BE2C (cell line): ENCODE measurements around the gene NLGN1.
"Not testable (repeated sequence)": the region's sequence is repeated elsewhere in the genome, so short reads cannot be mapped to it uniquely, and the experiment has no call there.

Experiments
- DNase-seq: peaks from one replicate; pipeline ENCODE4 v3.0.0-alpha.2; 2020
- H3K27me3 ChIP-seq: fragments of 250-450 bp; sonication (Bioruptor Pico); 2 replicates; pipeline ENCODE4 v1.5.1; 2020; ENCODE audit warnings: mild to moderate bottlenecking
- H3K36me3 ChIP-seq: fragments of 250-450 bp; sonication (Bioruptor Pico); 2 replicates; pipeline ENCODE4 v1.5.1; 2020; ENCODE audit warnings: mild to moderate bottlenecking
- H3K4me1 ChIP-seq: fragments of 250-450 bp; sonication (Bioruptor Pico); 2 replicates; pipeline ENCODE4 v1.5.1; 2020
- H3K4me3 ChIP-seq: 2 replicates; pipeline ENCODE4 v1.5.1; 2011; ENCODE audit warnings: low read depth, low read length
- H3K9me3 ChIP-seq: fragments of 250-450 bp; sonication (Bioruptor Pico); 2 replicates; pipeline ENCODE4 v1.5.1; 2020
- TF ChIP-seq, protein P1 (sequence below): IDR thresholded peaks from 2 replicates; pipeline ENCODE4 v1.5.1; 2012; ENCODE audit warnings: mild to moderate bottlenecking, low read depth, low read length

Gene NLGN1

GRCh38 chr3:174223042-174223441 is 825.5 kb downstream of the NLGN1 start:
- Histone ChIP-seq H3K9me3 (no peaks in the 10 kb centered on the region), H3K27me3 (no peaks in the 10 kb centered on the region), H3K36me3 (no peaks in the 10 kb centered on the region), H3K4me3 (no peak overlapping the region), H3K4me1 (no peaks in the 10 kb centered on the region)
- TF ChIP-seq, protein P1, sequence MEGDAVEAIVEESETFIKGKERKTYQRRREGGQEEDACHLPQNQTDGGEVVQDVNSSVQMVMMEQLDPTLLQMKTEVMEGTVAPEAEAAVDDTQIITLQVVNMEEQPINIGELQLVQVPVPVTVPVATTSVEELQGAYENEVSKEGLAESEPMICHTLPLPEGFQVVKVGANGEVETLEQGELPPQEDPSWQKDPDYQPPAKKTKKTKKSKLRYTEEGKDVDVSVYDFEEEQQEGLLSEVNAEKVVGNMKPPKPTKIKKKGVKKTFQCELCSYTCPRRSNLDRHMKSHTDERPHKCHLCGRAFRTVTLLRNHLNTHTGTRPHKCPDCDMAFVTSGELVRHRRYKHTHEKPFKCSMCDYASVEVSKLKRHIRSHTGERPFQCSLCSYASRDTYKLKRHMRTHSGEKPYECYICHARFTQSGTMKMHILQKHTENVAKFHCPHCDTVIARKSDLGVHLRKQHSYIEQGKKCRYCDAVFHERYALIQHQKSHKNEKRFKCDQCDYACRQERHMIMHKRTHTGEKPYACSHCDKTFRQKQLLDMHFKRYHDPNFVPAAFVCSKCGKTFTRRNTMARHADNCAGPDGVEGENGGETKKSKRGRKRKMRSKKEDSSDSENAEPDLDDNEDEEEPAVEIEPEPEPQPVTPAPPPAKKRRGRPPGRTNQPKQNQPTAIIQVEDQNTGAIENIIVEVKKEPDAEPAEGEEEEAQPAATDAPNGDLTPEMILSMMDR: no peak
- DNase-seq: no peak

DNA sequence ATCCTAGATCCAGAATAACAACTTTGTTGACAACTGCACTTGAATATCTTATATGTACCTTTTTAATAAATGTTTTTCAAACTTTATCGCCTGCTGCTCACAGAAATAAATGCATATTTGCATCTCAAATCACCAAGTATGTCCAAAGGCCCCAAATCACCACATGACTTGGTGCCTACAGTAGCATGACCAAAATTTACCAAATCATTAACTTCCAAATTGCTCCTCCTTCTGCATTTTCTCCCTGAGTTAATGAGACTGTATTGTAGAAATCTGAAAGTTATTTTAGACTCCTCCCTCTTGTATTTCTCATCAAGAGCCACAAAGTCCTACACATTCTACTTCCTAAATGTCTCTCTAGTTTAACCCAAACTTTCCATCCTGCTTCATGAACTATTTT is 826.1 kb downstream of the NLGN1 start:
- no peak overlapping the region for H3K4me3 ChIP-seq
- H3K36me3 ChIP-seq: no peaks in the 10 kb centered on the region
- no peak for DNase-seq
- no peaks in the 10 kb centered on the region for H3K4me1 ChIP-seq
- TF ChIP-seq, protein P1: no peak
- no peaks in the 10 kb centered on the region for H3K27me3 ChIP-seq
- no peaks in the 10 kb centered on the region for H3K9me3 ChIP-seq

DNA sequence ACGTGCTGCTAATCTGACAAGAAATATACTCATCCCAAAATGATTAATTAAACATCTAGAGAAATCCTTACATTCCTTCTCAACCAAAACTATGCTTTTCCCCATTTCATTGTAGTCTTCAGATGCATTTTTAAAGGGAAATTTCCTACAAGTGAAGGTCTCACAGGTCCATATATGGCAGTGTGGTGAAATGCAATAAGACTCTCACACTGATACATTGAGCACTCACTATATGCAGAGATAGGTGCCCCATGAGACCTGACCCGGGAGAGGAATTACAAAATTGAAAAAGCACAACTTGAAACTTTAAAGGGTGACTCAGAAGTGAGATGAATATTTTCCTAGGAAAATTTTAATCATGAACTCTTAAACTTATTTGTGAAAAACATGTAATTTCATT is 832.4 kb downstream of the NLGN1 start:
- no peaks in the 10 kb centered on the region for H3K4me1 ChIP-seq
- no peaks in the 10 kb centered on the region for H3K36me3 ChIP-seq
- no peaks in the 10 kb centered on the region for H3K9me3 ChIP-seq
- TF ChIP-seq, protein P1: no peak
- H3K4me3 ChIP-seq: no peak overlapping the region
- H3K27me3 ChIP-seq: no peaks in the 10 kb centered on the region
- no peak for DNase-seq

DNA sequence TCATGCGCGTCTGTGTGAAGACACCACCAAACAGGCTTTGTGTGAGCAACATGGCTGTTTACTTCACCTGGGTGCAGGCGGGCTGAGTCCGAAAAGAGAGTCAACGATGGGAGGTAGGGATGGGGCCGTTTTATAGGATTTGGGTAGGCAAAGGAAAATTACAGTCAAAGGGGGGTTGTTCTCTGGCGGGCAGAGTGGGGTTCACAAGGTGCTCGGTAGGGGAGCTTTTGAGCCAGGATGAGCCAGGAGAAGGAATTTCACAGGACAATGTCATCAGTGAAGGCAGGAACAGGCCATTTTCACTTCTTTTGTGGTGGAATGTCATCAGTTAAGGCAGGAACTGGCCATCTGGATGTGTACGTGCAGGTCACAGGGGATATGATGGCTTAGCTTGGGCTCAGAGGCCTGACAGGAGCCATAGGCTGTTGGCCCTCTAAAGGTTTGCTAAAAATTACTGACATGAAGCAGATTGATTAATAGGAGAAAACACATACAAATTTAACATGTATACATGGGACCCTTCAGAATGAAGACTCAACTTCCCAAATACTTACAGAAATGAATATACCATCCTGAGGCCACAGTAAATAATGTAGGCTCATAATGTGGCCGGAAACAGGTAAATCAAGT is 834.6 kb downstream of the NLGN1 start:
- H3K4me1 ChIP-seq, H3K36me3 ChIP-seq, DNase-seq, H3K27me3 ChIP-seq, H3K9me3 ChIP-seq, H3K4me3 ChIP-seq: not testable (repeated sequence)

GRCh38 chr3:174232658-174233429 is 835.3 kb downstream of the NLGN1 start:
- no peak for DNase-seq
- Histone ChIP-seq H3K36me3 (no peaks in the 10 kb centered on the region), H3K4me3 (no peak overlapping the region), H3K27me3 (no peaks in the 10 kb centered on the region), H3K4me1 (no peaks in the 10 kb centered on the region), H3K9me3 (no peaks in the 10 kb centered on the region)
- TF ChIP-seq, protein P1: no peak

- H3K4me3 ChIP-seq: no peak overlapping the region
- TF ChIP-seq, protein P1: no peak
- no peak for DNase-seq
- no peaks in the 10 kb centered on the region for H3K9me3 ChIP-seq
- H3K4me1 ChIP-seq: no peaks in the 10 kb centered on the region
- no peaks in the 10 kb centered on the region for H3K27me3 ChIP-seq
- no peaks in the 10 kb centered on the region for H3K36me3 ChIP-seq
Measured at GRCh38 chr3:174233511-174233910, 836.0 kb downstream of the NLGN1 start.
